Measurements from ENCODE around the gene KDM3B.

Gene KDM3B

GRCh38 chr5:138448481-138449398 is 96.3 kb downstream of the KDM3B start:
- peak; percentile 87 for DNase-seq (ENCODE audit: low read depth, low spot score)

- DNase-seq (ENCODE audit: low read depth, low spot score): no peak
These were observed 97.2 kb downstream of the KDM3B start for GRCh38 chr5:138449501-138450239.

GRCh38 chr5:138450971-138451370 is 98.5 kb downstream of the KDM3B start:
- DNase-seq (ENCODE audit: low read depth, low spot score): no peak

GRCh38 chr5:138452720-138453119 is 100.2 kb downstream of the KDM3B start:
- DNase-seq (ENCODE audit: low read depth, low spot score): no peak

- no peak for DNase-seq (ENCODE audit: low read depth, low spot score)
These were observed 101.1 kb downstream of the KDM3B start for GRCh38 chr5:138453590-138453989.

- DNase-seq (ENCODE audit: low read depth, low spot score): no peak
These were observed 101.6 kb downstream of the KDM3B start for GRCh38 chr5:138454121-138454520.

GRCh38 chr5:138455232-138455930 is 102.9 kb downstream of the KDM3B start:
- no peak for DNase-seq (ENCODE audit: low read depth, low spot score)

- DNase-seq (ENCODE audit: low read depth, low spot score): no peak
These were observed 105.2 kb downstream of the KDM3B start for GRCh38 chr5:138457531-138458275.

- DNase-seq (ENCODE audit: low read depth, low spot score): no peak
These were observed 105.9 kb downstream of the KDM3B start for GRCh38 chr5:138458384-138458783.

- DNase-seq (ENCODE audit: low read depth, low spot score): no peak
These were observed 106.4 kb downstream of the KDM3B start for GRCh38 chr5:138458856-138459255.

- no peak for DNase-seq (ENCODE audit: low read depth, low spot score)
These were observed 106.9 kb downstream of the KDM3B start for GRCh38 chr5:138459311-138459933.

GRCh38 chr5:138460032-138460693 is 107.7 kb downstream of the KDM3B start:
- no peak for DNase-seq (ENCODE audit: low read depth, low spot score)

GRCh38 chr5:138461343-138462125 is 109.0 kb downstream of the KDM3B start:
- no peak for DNase-seq (ENCODE audit: low read depth, low spot score)

GRCh38 chr5:138463419-138464007 is 111.0 kb downstream of the KDM3B start:
- DNase-seq (ENCODE audit: low read depth, low spot score): peak; percentile 69

- DNase-seq (ENCODE audit: low read depth, low spot score): peak; percentile 89
These were observed 111.5 kb downstream of the KDM3B start for GRCh38 chr5:138464008-138464387.

- DNase-seq (ENCODE audit: low read depth, low spot score): peak; percentile 98
These were observed 112.1 kb downstream of the KDM3B start for GRCh38 chr5:138464388-138465260.

GRCh38 chr5:138465261-138466124 is 113.0 kb downstream of the KDM3B start, which contains the start of gene EGR1:
EGR1 (plus strand) TSS chr5:138465479; CDS start chr5:138465762, 283 bp downstream.
- DNase-seq (ENCODE audit: low read depth, low spot score): peak; percentile 83
